WERI-Rb-1 (cell line): Measurements from ENCODE around the gene AGRN.

ENCODE experiments used
- DNase-seq: peaks from one replicate; pipeline ENCODE4 v3.0.0-alpha.2; 2020
- H3K27ac ChIP-seq: fragments of 250-450 bp; sonication (Bioruptor Pico); 2 replicates; pipeline ENCODE4 v1.5.1; 2020; ENCODE audit warnings: mild to moderate bottlenecking, moderate library complexity
- H3K27me3 ChIP-seq: fragments of 250-450 bp; sonication (Bioruptor Pico); 2 replicates; pipeline ENCODE4 v1.5.1; 2021; ENCODE audit warnings: mild to moderate bottlenecking, low read depth, moderate library complexity; ENCODE audit not compliant: insufficient read depth, severe bottlenecking
- H3K36me3 ChIP-seq: fragments of 250-450 bp; sonication (Bioruptor Pico); 2 replicates; pipeline ENCODE4 v1.5.1; 2020; ENCODE audit warnings: mild to moderate bottlenecking, moderate library complexity
- H3K4me3 ChIP-seq: 2 replicates; pipeline ENCODE4 v1.5.1; 2011; ENCODE audit warnings: low read depth, mild to moderate bottlenecking, control low read depth, low read length
- H3K9me3 ChIP-seq: fragments of 250-450 bp; sonication (Bioruptor Pico); 2 replicates; pipeline ENCODE4 v1.5.1; 2021; ENCODE audit warnings: mild to moderate bottlenecking, moderate library complexity; ENCODE audit not compliant: severe bottlenecking
- TF ChIP-seq, protein P1 (sequence below): IDR thresholded peaks from 2 replicates; pipeline ENCODE4 v1.5.1; 2011; ENCODE audit warnings: low read depth, mild to moderate bottlenecking, control low read depth, inconsistent platforms, low read length

The AGRN gene

GRCh38 chr1:1019122-1019999 lies 559 bp upstream of the AGRN start:
- Histone ChIP-seq H3K4me3 (peak overlapping the region; percentile 26; the same call in 1 of the 2 replicates), H3K9me3 (no peaks in the 10 kb centered on the region), H3K27ac (peak overlapping the region; percentile 69), H3K36me3 (peaks cover 18% of the 10 kb centered on the region), H3K27me3 (no peaks in the 10 kb centered on the region)
- TF ChIP-seq, protein P1, sequence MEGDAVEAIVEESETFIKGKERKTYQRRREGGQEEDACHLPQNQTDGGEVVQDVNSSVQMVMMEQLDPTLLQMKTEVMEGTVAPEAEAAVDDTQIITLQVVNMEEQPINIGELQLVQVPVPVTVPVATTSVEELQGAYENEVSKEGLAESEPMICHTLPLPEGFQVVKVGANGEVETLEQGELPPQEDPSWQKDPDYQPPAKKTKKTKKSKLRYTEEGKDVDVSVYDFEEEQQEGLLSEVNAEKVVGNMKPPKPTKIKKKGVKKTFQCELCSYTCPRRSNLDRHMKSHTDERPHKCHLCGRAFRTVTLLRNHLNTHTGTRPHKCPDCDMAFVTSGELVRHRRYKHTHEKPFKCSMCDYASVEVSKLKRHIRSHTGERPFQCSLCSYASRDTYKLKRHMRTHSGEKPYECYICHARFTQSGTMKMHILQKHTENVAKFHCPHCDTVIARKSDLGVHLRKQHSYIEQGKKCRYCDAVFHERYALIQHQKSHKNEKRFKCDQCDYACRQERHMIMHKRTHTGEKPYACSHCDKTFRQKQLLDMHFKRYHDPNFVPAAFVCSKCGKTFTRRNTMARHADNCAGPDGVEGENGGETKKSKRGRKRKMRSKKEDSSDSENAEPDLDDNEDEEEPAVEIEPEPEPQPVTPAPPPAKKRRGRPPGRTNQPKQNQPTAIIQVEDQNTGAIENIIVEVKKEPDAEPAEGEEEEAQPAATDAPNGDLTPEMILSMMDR = peak; percentile 51
- DNase-seq = peak; percentile 75

DNA sequence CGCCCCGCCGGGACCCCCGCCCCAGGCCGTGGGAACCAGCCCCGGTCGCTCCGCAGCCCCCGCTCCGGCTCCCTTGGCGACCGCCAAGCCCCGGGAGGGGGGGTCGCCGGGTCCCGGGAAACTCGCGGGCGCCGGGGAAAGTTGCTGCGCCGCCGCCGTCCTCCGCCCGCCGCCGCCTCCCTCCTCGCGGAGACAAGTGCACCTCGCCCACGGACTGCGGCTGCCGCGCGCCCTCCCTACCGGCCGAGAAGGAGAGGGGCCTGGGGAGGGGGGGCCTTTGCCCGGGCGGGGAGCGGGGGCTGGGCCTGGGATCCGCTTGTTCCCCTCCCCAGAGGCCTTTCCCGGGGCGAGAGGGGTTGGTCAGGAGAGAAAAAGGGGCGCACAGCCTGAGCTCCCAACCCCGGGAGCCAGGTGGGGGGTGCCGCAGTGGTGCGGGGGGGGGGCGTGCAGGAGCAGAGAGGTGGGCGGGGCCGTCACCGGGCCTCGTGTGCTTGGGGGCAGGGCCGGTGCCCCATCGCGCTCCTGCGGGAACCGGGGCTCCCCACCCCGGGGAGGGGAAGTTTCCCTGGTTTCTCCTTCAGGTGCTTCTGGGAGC lies 592 bp downstream of the AGRN start:
- TF ChIP-seq, protein P1 = no peak
- Histone ChIP-seq H3K27ac (peak overlapping the region; percentile 88), H3K9me3 (no peaks in the 10 kb centered on the region), H3K4me3 (peak overlapping the region; percentile 48), H3K36me3 (peaks cover 24% of the 10 kb centered on the region), H3K27me3 (no peaks in the 10 kb centered on the region)
- DNase-seq = no peak

- Histone ChIP-seq H3K9me3 (no peaks in the 10 kb centered on the region), H3K27ac (peak overlapping the region; percentile 65), H3K27me3 (no peaks in the 10 kb centered on the region), H3K4me3 (peak overlapping the region; percentile 48), H3K36me3 (peaks cover 26% of the 10 kb centered on the region)
- TF ChIP-seq, protein P1 = no peak
- peak; percentile 53 for DNase-seq
These were observed 1.3 kb downstream of the AGRN start for GRCh38 chr1:1021010-1021919.

GRCh38 chr1:1021920-1022259 lies 2.0 kb downstream of the AGRN start:
- H3K9me3 ChIP-seq = no peaks in the 10 kb centered on the region
- peaks cover 31% of the 10 kb centered on the region for H3K36me3 ChIP-seq
- H3K27me3 ChIP-seq = no peaks in the 10 kb centered on the region
- TF ChIP-seq, protein P1 = no peak
- H3K4me3 ChIP-seq = no peak overlapping the region
- no peak for DNase-seq
- H3K27ac ChIP-seq = peak overlapping the region; percentile 65

GRCh38 chr1:1022302-1023009 lies 2.5 kb downstream of the AGRN start:
- Histone ChIP-seq H3K9me3 (no peaks in the 10 kb centered on the region), H3K27ac (peak overlapping the region; percentile 65), H3K27me3 (no peaks in the 10 kb centered on the region), H3K4me3 (no peak overlapping the region), H3K36me3 (peaks cover 33% of the 10 kb centered on the region)
- TF ChIP-seq, protein P1 = no peak
- peak; percentile 56 for DNase-seq
